ENCODE results near the gene HIGD1C.

DNA sequence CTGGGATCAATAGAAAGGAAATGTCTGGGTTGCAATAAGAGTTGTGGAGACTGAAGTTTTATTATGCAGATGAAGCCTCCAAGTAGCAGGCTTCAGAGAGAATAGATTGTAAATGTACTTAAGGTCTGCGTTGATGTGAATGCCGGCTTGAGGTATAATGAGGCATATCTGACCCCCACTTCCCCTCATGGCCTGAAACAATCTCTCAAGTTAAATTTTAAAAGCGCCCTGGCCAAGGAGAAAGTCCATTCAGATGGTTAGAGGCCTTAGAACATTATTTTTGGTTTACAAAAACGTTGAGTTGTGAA is 28.3 kb upstream of the HIGD1C start:
- no peak for TF ChIP-seq CTCF (IDR thresholded peaks at IDR 0.05; ENCODE audit: insufficient read depth, low read length)
- TF ChIP-seq GABPA (IDR thresholded peaks at IDR 0.05; ENCODE audit: low read depth): no peak
- TF ChIP-seq SPI1 (IDR thresholded peaks at IDR 0.05; ENCODE audit: borderline replicate concordance, low read depth): no peak
